Vagina (tissue), 2 donors: ENCODE measurements around the gene RGL4. TPM values are rescaled to one million over a fixed set of nuclear protein-coding genes. Genes with fewer than 3 reads are reported as not detected.

Experiments
- DNase-seq, 2 donors: peaks; one replicate each; pipeline ENCODE4 v3.0.0-alpha.2; 2017; ENCODE audit errors: extremely low spot score in 2 of 2
- H3K27ac ChIP-seq: fragments of 200-600 bp; sonication (generic); one replicate; pipeline ENCODE4 v1.5.1; 2019
- H3K27me3 ChIP-seq: fragments of 200-600 bp; sonication (generic); one replicate; pipeline ENCODE4 v1.5.1; 2019
- H3K36me3 ChIP-seq, 2 donors: fragments of 200-600 bp; sonication (generic); one replicate each; pipeline ENCODE4 v1.5.1; 2017 to 2019
- H3K4me1 ChIP-seq: fragments of 200-600 bp; sonication (generic); one replicate; pipeline ENCODE4 v1.5.1; 2019
- H3K4me3 ChIP-seq, 2 donors: fragments of 200-600 bp; sonication (generic); 1 replicate in 1 of 2; 2 replicates in 1 of 2; pipeline ENCODE4 v1.5.1; 2016 to 2019
- H3K9me3 ChIP-seq: fragments of 200-600 bp; sonication (generic); one replicate; pipeline ENCODE4 v1.5.1; 2019
- CTCF ChIP-seq, 3 experiments: fragments of 450-650 bp in 2 of 3; fragments of 200-600 bp in 1 of 3; sonication (generic) in 1 of 3; IDR thresholded peaks; one replicate each; pipeline ENCODE4 v1.5.1; 2017 to 2019; ENCODE audit warnings: antibody characterized with exemption in 3 of 3, mild to moderate bottlenecking in 2 of 3, moderate library complexity in 2 of 3
- POLR2A ChIP-seq, 2 donors: fragments of 450-650 bp; IDR thresholded peaks; one replicate each; pipeline ENCODE4 v1.6.1; 2017; ENCODE audit warnings: antibody characterized with exemption in 2 of 2, mild to moderate bottlenecking in 2 of 2, moderate library complexity in 2 of 2
- POLR2AphosphoS5 ChIP-seq, 2 donors: sonication (generic); formaldehyde crosslinking; IDR thresholded peaks; one replicate each; pipeline ENCODE4 v1.9.0; 2017; ENCODE audit warnings: antibody characterized with exemption in 2 of 2, mild to moderate bottlenecking in 2 of 2, low read depth in 1 of 2; ENCODE audit not compliant: insufficient read depth in 1 of 2
- intact Hi-C: fragments of 100-400 bp; cut with DNase I; formaldehyde crosslinking; loops from one replicate; pipeline ENCODE4 v1.15.1; 2023
- total RNA-seq: library from RNA; depleted of rRNA; stranded (reverse); fragments of >200 nt; gene quantifications from one replicate; pipeline ENCODE4 v1.2.3, GENCODE V29; 2016

Gene RGL4
- total RNA-seq, 1 donor from 2014 or later, result not detected

- TF ChIP-seq CTCF (IDR thresholded peaks at IDR 0.05), result no peak
- no peak for TF ChIP-seq POLR2AphosphoS5 (IDR thresholded peaks at IDR 0.05; ENCODE audit: insufficient read depth in 1 of 2, low read depth in 1 of 2)
- no peak for TF ChIP-seq POLR2A (IDR thresholded peaks at IDR 0.05)
- no peak overlapping the region for H3K4me3 ChIP-seq
- peaks cover 2 to 34% of the 10 kb centered on the region in 2 donors for H3K36me3 ChIP-seq
- no peaks in the 10 kb centered on the region for H3K27me3 ChIP-seq
- no peaks in the 10 kb centered on the region for H3K9me3 ChIP-seq
- DNase-seq, result no peak
- no peaks in the 10 kb centered on the region for H3K4me1 ChIP-seq
- intact Hi-C loops, result no loop called here
- H3K27ac ChIP-seq, result no peak overlapping the region
Measured at GRCh38 chr22:23696326-23696851, 5.6 kb downstream of the RGL4 start.

GRCh38 chr22:23697031-23697970, 6.5 kb downstream of the RGL4 start:
- intact Hi-C loops, result no loop called here
- DNase-seq, result no peak
- no peaks in the 10 kb centered on the region for H3K27me3 ChIP-seq
- no peak overlapping the region for H3K27ac ChIP-seq
- no peak overlapping the region for H3K4me3 ChIP-seq
- H3K9me3 ChIP-seq, result no peaks in the 10 kb centered on the region
- H3K4me1 ChIP-seq, result no peaks in the 10 kb centered on the region
- no peak for TF ChIP-seq POLR2A (IDR thresholded peaks at IDR 0.05)
- no peak for TF ChIP-seq CTCF (IDR thresholded peaks at IDR 0.05)
- no peak for TF ChIP-seq POLR2AphosphoS5 (IDR thresholded peaks at IDR 0.05; ENCODE audit: insufficient read depth in 1 of 2, low read depth in 1 of 2)
- H3K36me3 ChIP-seq, result peaks cover 2 to 43% of the 10 kb centered on the region in 2 donors

GRCh38 chr22:23698094-23698493, 7.3 kb downstream of the RGL4 start:
- no peaks in the 10 kb centered on the region for H3K27me3 ChIP-seq
- H3K27ac ChIP-seq, result no peak overlapping the region
- intact Hi-C loops, result no loop called here
- no peak overlapping the region for H3K4me3 ChIP-seq
- H3K4me1 ChIP-seq, result no peaks in the 10 kb centered on the region
- TF ChIP-seq POLR2A (IDR thresholded peaks at IDR 0.05), result no peak
- no peak for TF ChIP-seq POLR2AphosphoS5 (IDR thresholded peaks at IDR 0.05; ENCODE audit: insufficient read depth in 1 of 2, low read depth in 1 of 2)
- TF ChIP-seq CTCF (IDR thresholded peaks at IDR 0.05), result no peak
- DNase-seq, result no peak
- no peaks in the 10 kb centered on the region for H3K9me3 ChIP-seq
- H3K36me3 ChIP-seq, result peaks cover 2 to 46% of the 10 kb centered on the region in 2 donors

- no peaks in the 10 kb centered on the region for H3K27me3 ChIP-seq
- no peaks in the 10 kb centered on the region for H3K9me3 ChIP-seq
- no peak overlapping the region for H3K27ac ChIP-seq
- TF ChIP-seq POLR2A (IDR thresholded peaks at IDR 0.05), result no peak
- no peak for TF ChIP-seq POLR2AphosphoS5 (IDR thresholded peaks at IDR 0.05; ENCODE audit: insufficient read depth in 1 of 2, low read depth in 1 of 2)
- no peak for TF ChIP-seq CTCF (IDR thresholded peaks at IDR 0.05)
- H3K36me3 ChIP-seq, result peaks cover 2 to 41% of the 10 kb centered on the region in 2 donors
- H3K4me1 ChIP-seq, result no peaks in the 10 kb centered on the region
- no peak overlapping the region for H3K4me3 ChIP-seq
- DNase-seq, result no peak
- intact Hi-C loops, result no loop called here
Measured at GRCh38 chr22:23698673-23699235, 7.9 kb downstream of the RGL4 start.
